GM11168 (cell line): ENCODE data around the gene PCBD1.

Experiments used
- in situ Hi-C: fragments of 300-500 bp; cut with MboI; formaldehyde crosslinking; loops from one replicate; pipeline ENCODE4 v1.12.0; 2022; ENCODE audit warnings: low sequenced_read_pairs; ENCODE audit not compliant: unreplicated experiment

The PCBD1 gene

GRCh38 chr10:70845256-70845655 lies 43.1 kb downstream of the PCBD1 start:
- in situ Hi-C loops, result no loop called here

GRCh38 chr10:70843776-70844489 lies 44.4 kb downstream of the PCBD1 start:
- in situ Hi-C loops, result no loop called here

- in situ Hi-C loops, result no loop called here
These were observed 45.0 kb downstream of the PCBD1 start for GRCh38 chr10:70843333-70843732.

DNA sequence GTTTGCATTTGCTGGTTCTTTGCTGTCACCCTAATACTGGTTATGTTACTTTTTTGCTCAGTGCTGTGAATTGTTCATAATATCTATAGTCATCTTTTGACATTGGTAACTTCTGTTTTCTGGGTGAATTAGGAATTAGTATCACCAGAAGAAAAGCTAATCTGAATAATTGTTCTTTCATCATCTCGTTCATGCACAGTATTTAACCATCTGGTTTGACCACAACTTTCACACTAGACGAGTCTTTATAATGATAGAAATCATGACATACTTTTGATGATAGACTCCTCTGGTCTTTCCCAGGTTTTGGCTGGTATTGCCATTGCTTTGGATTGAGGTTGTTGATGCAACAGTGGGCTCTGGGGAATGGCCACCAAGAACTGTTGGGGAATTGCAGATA lies 47.5 kb downstream of the PCBD1 start:
- in situ Hi-C loops, result no loop called here

DNA sequence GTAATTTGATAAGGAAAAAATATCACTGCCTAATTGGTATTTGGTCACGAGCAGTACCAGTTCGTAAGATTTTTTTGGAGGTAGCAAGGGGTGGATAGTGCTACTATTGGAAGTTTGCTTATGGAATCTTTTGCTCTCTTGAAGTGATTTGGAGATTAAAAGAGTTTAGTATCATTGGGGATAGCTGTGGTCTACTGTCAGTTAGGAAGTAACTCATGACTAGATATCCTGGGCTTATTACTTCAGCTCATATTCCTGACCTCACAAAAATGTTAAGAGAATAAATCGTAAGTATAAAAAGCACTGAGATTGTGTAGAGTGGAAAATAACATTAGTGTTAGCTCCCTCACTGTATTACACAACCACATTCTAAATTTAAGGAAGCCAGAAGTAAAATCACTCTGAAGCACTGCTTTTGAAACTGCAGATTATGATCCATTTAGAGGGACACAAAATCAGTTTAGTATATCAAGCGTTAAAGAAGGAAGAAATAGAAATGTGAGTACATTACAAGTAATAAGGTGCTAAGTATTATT lies 50.0 kb downstream of the PCBD1 start:
- in situ Hi-C loops, result no loop called here

DNA sequence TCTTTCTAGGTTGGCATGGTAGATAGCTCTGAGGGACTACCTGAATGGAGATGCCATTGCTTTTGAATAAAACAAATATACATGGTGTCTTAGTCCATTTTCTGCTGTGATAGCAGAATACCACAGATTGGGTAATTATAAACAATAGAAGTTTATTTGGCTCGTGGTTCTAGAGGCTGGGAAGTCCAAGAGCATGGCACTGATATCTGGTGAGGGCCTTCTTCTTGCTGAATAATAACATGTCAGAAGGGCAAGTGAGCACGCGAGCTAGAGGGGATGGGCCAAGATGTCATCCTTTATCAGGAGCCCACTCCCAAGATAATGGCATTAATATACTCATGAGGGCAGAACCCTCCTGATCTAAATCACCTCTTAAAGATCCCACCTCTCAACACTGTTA lies 50.7 kb downstream of the PCBD1 start:
- in situ Hi-C loops, result no loop called here

DNA sequence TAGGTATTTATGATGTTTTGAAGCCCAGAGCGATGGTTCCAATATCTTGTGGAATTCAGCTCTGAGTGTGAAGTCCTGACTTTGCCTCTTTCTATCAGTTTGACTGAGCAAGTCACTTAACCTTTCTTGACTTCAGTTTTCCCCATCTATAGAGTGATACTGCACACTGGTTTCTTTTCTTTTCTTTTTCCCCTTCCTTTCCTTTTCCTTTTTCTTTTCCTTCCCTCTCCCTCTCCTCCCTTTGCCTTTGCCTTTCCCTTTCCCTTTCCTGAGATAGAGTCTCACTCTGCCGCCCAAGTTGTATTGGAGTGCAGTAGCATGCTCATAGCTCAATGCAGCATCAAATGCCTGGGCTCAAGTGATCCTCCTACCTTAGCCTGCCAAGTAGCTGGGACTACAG lies 52.0 kb downstream of the PCBD1 start:
- in situ Hi-C loops, result no loop called here

- in situ Hi-C loops, result no loop called here
These were observed 53.8 kb downstream of the PCBD1 start for GRCh38 chr10:70834441-70835151.

GRCh38 chr10:70834021-70834420 lies 54.3 kb downstream of the PCBD1 start:
- in situ Hi-C loops, result no loop called here

GRCh38 chr10:70833601-70834000 lies 54.8 kb downstream of the PCBD1 start:
- in situ Hi-C loops, result no loop called here
